Activated CD4-positive, CD25-positive, alpha-beta regulatory T cell (primary cell): ENCODE results near the gene ZBTB7C.

Source experiments
- DNase-seq, 4 experiments: peaks; one replicate each; lab custom pipeline; 2025; lab: John Stamatoyannopoulos, UW

Gene ZBTB7C

DNA sequence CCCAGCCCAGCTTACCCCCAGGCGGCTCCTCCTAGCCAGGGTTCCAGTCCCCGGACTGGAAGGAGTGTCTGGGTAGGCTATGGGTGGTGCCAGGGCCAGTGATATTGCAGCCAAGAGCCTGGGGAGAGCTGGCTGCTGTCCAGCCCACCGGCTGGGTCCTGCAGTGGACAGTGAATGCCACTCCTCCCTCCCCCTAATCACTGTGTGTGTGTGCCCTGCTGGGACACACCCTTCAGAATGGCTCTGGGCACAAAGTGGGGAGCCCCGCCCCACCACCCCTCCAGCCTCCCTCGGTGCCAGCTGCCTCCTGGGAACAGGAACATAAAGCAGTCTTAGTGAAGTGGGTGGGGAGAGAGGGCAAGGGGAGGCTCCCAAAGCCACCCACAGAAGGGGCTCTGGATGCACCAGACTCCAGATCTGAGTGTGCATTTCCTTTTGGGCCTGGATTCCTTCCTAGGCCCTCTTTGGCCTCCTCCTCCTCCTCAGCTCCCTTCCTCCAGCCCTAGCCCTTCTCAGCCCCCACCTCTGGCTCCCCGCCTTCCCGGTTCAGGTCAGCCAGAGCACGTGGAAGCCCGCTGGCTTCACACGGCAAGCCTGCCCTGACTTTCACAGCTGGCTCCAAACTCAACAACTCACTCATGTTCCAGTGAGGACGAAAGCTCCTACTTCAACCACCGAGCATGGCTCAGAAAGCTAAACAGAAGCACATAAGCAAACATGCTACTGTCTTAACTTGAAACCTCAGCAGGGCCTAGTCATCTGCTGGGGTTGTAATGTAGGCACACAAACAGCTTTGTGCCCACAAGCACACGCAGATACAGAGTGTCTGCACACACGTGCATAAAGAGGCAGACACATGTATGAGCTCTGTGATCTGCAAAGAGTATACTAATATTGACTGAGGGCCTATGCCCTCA lies 269.5 kb downstream of the ZBTB7C start:
- no peak for DNase-seq

DNA sequence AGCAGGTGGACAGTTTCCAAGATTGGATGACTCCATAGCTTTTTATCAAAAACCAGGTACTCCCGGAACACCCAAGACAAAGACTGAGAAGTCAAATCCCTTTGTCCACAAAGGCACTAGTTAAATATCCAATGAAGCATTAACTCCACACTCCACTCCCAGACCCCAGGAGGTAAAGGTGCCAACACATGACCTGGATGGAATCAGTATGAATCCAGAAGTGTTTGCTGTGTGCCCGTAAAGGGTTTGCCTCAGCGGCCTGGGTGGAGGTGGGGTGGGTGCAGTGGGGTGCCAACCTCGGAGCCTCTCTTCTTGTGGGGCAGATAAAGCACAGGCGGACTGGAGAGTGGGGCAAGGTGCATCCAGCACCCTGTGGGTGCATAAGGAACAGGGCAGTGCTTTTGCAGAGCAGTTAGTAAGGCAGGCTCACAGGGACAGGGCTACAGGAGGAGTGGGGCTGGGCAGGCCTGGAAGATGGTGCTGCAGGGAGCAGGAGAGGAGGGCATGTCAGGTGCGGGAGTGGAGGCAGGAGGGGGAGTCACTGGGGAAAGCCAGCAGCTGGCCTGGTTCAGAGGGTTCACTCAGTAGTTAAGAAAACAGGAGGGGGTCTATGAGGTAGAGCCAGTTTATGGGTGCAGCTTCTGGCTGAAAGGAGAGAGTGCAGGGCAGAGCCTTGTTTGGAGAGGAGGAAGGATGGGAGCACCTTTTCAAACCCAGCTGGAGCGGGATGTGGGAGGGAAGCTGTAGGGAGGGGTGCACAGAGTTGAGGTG lies 270.3 kb downstream of the ZBTB7C start:
- no peak for DNase-seq

GRCh38 chr18:48138210-48138609 lies 271.0 kb downstream of the ZBTB7C start:
- DNase-seq, result no peak

GRCh38 chr18:48137374-48138081 lies 271.7 kb downstream of the ZBTB7C start:
- no peak for DNase-seq

DNA sequence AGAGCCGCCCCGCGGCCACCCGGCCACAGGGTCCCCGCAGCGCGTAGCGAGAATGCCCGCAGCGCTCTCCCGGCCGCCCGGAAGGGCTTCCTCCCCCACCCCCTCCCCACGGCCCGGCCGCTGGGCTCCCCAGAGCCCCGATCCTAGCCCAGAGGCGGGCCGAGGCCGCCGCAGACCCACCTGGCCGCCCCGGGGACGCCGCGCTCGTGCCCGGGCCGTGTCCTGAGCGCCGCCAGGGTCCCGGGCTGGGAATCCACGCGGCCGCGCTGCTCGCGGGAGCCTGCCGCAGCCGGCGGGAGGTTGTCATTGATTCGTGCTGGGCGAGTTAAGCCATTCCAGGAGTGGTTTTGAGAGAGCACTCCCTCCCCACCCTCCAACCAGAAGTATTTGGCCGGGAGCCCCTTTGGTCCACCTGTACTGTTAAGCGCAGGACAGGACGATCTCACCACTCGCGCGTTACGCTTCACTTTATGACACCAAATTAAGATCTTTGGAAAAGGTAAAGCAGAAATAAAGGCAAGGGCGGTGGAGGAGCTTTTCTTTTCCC lies 272.3 kb downstream of the ZBTB7C start:
- DNase-seq, result no peak

DNA sequence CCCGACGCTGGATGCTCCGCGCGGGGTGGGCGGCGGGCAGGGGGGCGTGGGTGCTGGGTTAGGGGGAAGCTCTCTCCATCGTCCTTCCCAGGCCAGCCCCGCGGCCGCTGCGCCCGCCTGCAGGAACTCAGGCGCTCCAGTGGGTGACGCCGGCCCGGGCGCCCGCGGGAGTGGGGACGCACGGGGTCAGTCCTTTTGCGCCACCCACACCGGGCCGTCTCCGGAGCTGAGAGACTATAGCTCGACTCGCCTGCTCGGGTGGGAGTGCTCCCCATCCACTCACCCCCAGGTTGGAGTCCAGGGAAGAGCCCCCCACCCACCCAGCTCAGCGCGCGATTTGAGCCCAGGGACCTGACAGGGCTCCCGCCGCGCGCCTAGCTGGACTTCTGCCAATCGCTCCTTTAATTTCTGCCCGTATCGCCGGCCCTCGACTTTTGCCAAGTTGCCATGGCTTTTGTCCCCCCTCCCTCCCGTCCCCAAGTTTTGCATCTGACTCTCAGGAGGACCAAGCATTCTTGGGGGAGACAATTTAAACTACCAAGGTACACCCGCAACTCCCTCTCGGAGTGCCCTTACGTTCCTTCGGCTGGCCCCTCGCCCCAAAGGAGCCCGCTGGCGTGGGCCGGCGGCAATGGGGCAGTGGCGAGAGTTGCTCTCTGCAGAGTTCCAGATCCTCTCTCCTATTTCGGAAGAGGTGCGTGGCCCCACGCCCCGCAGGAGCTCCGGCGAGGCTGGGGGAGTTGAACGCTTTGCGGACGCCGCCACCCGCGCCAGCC lies 272.9 kb downstream of the ZBTB7C start:
- DNase-seq, result no peak

GRCh38 chr18:48135436-48135966 lies 273.7 kb downstream of the ZBTB7C start:
- no peak for DNase-seq

- no peak for DNase-seq
These were observed 274.6 kb downstream of the ZBTB7C start for GRCh38 chr18:48134609-48135008.

GRCh38 chr18:48133671-48134251 lies 275.4 kb downstream of the ZBTB7C start:
- DNase-seq, result no peak

GRCh38 chr18:48132797-48133655 lies 276.2 kb downstream of the ZBTB7C start:
- no peak for DNase-seq

- no peak for DNase-seq
These were observed 278.1 kb downstream of the ZBTB7C start for GRCh38 chr18:48131042-48131441.

GRCh38 chr18:48129621-48130082 lies 279.5 kb downstream of the ZBTB7C start:
- no peak for DNase-seq

GRCh38 chr18:48127606-48128005 lies 281.6 kb downstream of the ZBTB7C start:
- no peak for DNase-seq

DNA sequence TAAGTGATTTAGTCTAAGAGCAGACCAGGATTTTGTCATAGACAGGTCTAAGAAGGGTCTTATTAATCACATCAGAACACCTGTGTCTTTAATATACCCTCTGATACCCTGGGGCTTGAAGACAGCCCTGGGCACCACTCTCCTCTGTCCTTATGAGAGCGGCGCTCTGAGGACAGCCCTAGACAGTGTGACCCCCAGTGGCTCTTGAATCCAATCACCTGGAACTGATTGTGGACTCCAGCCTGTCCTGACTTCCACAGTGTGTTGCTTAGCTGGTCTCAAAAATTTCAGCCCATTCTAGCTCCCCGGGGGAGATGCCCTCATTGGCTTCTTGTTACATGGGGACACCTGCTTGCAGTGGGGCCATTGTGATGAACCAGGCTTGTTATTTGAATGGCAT lies 282.9 kb downstream of the ZBTB7C start:
- no peak for DNase-seq

DNA sequence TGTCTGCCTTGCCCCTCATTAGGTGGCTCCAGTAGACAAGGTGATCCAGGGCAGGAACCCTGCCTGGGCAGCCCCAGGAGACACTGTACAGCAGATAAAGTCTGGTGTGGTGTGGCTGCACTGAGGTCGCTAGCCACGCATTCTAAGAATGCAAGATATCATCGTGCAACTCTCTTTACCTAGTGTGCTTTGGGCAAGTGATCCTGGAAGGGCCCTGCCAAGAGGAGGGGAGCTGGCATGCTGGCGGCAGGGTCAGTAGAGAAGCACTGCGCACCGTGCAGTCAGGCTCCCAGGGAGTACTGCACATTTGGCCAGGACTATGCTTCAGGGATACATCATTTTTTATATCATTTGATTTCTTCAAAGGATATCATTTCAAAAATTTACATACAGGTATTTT lies 283.5 kb downstream of the ZBTB7C start:
- no peak for DNase-seq

DNA sequence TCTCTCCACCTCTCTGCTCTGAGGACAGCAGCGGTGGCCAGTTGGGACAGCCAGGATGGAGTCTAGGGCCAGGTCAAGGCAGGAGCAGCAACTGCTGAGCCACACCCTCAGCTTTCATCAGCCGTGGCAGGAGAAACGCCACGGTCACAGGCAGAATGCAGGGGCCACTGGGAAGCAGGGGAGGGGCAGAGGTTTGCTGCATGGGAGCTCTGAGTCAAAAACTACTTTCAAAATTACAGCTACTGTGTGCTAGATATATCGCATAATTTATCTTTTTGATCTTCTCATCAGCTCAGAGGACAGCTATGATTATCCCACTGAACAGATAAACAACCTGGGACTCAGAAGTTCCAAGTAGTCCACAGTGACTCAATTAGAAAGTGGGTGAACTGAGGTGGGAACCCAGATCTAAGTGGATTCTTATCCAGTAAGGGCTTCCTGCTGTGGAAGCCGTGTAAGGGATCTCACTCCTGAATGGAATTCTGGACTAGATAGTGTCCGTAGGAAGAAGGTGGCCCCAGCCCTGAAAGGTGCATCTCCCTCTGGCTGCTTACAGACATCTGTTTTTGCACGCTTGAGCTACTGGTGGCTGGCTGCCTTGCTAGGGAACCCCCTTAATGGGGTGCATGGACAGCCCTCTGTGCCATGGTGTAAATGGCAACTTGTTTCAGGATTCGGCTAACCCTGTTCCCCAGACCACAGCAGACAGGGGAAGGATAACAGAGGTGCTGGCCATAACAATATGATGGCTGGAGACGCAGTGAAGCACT lies 284.1 kb downstream of the ZBTB7C start:
- no peak for DNase-seq

DNA sequence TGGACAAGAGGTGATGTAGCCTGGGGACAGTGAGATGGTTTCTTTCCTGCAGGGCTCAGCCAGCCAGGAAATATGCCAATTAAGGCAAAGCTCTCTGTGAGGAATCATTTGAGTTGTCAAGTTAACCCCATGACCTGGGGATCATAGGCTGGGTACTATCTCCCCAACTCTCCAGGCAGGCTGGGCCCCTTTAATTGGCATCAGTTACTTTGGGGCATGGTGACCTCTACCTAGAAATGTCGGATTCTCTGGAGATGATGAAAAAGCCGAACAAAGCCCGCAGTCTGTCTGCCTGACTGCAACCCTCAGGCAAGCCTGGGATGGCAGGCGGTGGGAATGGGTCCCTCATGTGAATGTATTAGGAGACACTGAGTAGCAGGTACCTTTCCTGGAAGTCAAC lies 285.2 kb downstream of the ZBTB7C start:
- no peak for DNase-seq

- DNase-seq, result no peak
These were observed 285.9 kb downstream of the ZBTB7C start for GRCh38 chr18:48123324-48123723.

DNA sequence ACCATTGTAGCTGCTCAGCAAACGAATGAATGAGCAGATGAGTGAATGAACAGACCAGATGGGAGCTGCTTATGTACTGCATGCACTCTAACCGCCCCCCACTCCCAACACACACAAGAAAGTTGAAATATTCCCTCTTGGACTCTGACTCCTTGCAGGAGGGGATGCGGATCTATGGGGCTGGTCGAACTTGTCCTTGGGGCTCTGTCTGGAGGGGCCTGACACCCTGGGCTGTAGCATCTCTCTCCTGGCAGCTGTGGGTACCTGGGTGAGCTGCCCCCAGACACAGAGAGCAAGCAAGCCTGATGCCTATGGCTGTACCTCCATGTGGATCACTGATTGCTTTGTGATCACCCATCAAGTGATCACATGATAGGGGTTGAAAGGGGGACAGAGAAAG lies 286.4 kb downstream of the ZBTB7C start:
- no peak for DNase-seq
